GM18951 (cell line): ENCODE data around the gene GSC2.

Experiments used
- POLR2A ChIP-seq: IDR thresholded peaks from 4 replicates; pipeline ENCODE4 v1.6.1; 2011; ENCODE audit warnings: mild to moderate bottlenecking; ENCODE audit not compliant: insufficient read length, insufficient read depth; ENCODE audit errors: extremely low read depth
- in situ Hi-C: fragments of 300-500 bp; cut with MboI; formaldehyde crosslinking; loops from one replicate; pipeline ENCODE4 v1.12.0; 2022; ENCODE audit warnings: low sequenced_read_pairs, mixed read lengths, inconsistent platforms; ENCODE audit not compliant: unreplicated experiment

GSC2 gene

GRCh38 chr22:19120829-19121630 lies 29.1 kb downstream of the GSC2 start:
- TF ChIP-seq POLR2A: no peak
- in situ Hi-C loops: no loop called here

- in situ Hi-C loops: no loop called here
Measured at GRCh38 chr22:19119949-19120348, 30.1 kb downstream of the GSC2 start.

GRCh38 chr22:19118329-19118880 lies 31.7 kb downstream of the GSC2 start:
- no peak for TF ChIP-seq POLR2A
- in situ Hi-C loops: no loop called here

More at GRCh38 chr22:19119949-19120348, 30.1 kb downstream of the GSC2 start:
- TF ChIP-seq POLR2A: no peak

- no peak for TF ChIP-seq POLR2A
- in situ Hi-C loops: no loop called here
Measured at GRCh38 chr22:19117111-19117512, 33.0 kb downstream of the GSC2 start.

- in situ Hi-C loops: no loop called here
- no peak for TF ChIP-seq POLR2A
Measured at GRCh38 chr22:19115628-19116027, 34.5 kb downstream of the GSC2 start.

- TF ChIP-seq POLR2A: no peak
- in situ Hi-C loops: no loop called here
Measured at GRCh38 chr22:19114984-19115552, 35.0 kb downstream of the GSC2 start.

GRCh38 chr22:19113429-19113828 lies 36.7 kb downstream of the GSC2 start:
- no peak for TF ChIP-seq POLR2A
- in situ Hi-C loops: no loop called here

- in situ Hi-C loops: no loop called here
- TF ChIP-seq POLR2A: no peak
Measured at GRCh38 chr22:19111584-19111983, 38.5 kb downstream of the GSC2 start.

GRCh38 chr22:19111140-19111539 lies 39.0 kb downstream of the GSC2 start:
- in situ Hi-C loops: no loop called here
- TF ChIP-seq POLR2A: no peak

GRCh38 chr22:19110646-19111045 lies 39.4 kb downstream of the GSC2 start:
- no peak for TF ChIP-seq POLR2A
- in situ Hi-C loops: no loop called here

GRCh38 chr22:19110064-19110458 lies 40.0 kb downstream of the GSC2 start:
- no peak for TF ChIP-seq POLR2A
- in situ Hi-C loops: no loop called here

GRCh38 chr22:19109198-19110063 lies 40.7 kb downstream of the GSC2 start:
- in situ Hi-C loops: no loop called here
- TF ChIP-seq POLR2A: no peak

GRCh38 chr22:19108807-19109197 lies 41.3 kb downstream of the GSC2 start:
- in situ Hi-C loops: no loop called here
- no peak for TF ChIP-seq POLR2A
